Smooth muscle cell (in vitro differentiated cells): ENCODE measurements around the gene SDCCAG8. TPM values are rescaled to one million over a fixed set of nuclear protein-coding genes. Genes with fewer than 3 reads are reported as not detected.

ENCODE experiments used
- DNase-seq: peaks from one replicate; lab custom pipeline; 2025; ENCODE audit not compliant: unreplicated experiment; lab: John Stamatoyannopoulos, UW
- H2AFZ ChIP-seq: fragments of 200-600 bp; sonication (generic); 2 replicates; pipeline ENCODE4 v1.6.0; 2016; ENCODE audit warnings: antibody characterized with exemption, low read depth, mild to moderate bottlenecking
- H3F3A ChIP-seq: fragments of 200-600 bp; sonication (generic); 2 replicates; pipeline ENCODE4 v1.6.0; 2017; ENCODE audit warnings: antibody characterized with exemption, low read depth
- H3K27ac ChIP-seq: fragments of 200-600 bp; sonication (generic); 2 replicates; pipeline ENCODE4 v1.5.1; 2016; ENCODE audit warnings: low read depth, mild to moderate bottlenecking
- H3K27me3 ChIP-seq: fragments of 200-600 bp; sonication (generic); 2 replicates; pipeline ENCODE4 v1.6.1; 2016; ENCODE audit warnings: low read depth, mild to moderate bottlenecking
- H3K36me3 ChIP-seq: fragments of 200-600 bp; sonication (generic); 2 replicates; pipeline ENCODE4 v1.5.1; 2016; ENCODE audit warnings: low read depth
- H3K4me1 ChIP-seq: fragments of 200-600 bp; sonication (generic); 2 replicates; pipeline ENCODE4 v1.5.1; 2016; ENCODE audit warnings: low read depth
- H3K4me2 ChIP-seq: fragments of 200-600 bp; sonication (generic); 2 replicates; pipeline ENCODE4 v1.6.0; 2016; ENCODE audit warnings: mild to moderate bottlenecking
- H3K4me3 ChIP-seq: fragments of 200-600 bp; sonication (generic); 2 replicates; pipeline ENCODE4 v1.5.1; 2016; ENCODE audit warnings: mild to moderate bottlenecking
- H3K79me2 ChIP-seq: fragments of 200-600 bp; sonication (generic); 2 replicates; pipeline ENCODE4 v1.6.0; 2016; ENCODE audit warnings: low read depth, mild to moderate bottlenecking
- H3K9ac ChIP-seq: fragments of 200-600 bp; sonication (generic); 2 replicates; pipeline ENCODE4 v1.6.0; 2016; ENCODE audit warnings: low read depth
- H3K9me3 ChIP-seq: fragments of 200-600 bp; sonication (generic); replicated peaks from 2 replicates; pipeline ENCODE4 v1.5.1; 2016; ENCODE audit warnings: low read depth
- H4K20me1 ChIP-seq: fragments of 200-600 bp; sonication (generic); 2 replicates; pipeline ENCODE4 v1.6.0; 2016; ENCODE audit warnings: low read depth
- CTCF ChIP-seq: fragments of 200-600 bp; sonication (generic); IDR thresholded peaks from 2 replicates; pipeline ENCODE4 v1.5.1; 2017; ENCODE audit warnings: borderline replicate concordance, mild to moderate bottlenecking, antibody characterized with exemption; ENCODE audit not compliant: insufficient read depth, poor library complexity, severe bottlenecking
- WGBS: methylation state at CpG from one replicate; pipeline ENCODE4 v1.1.7; 2016; ENCODE audit warnings: low lambda C conversion rate; 5-methylcytosine and 5-hydroxymethylcytosine counted together
- polyA plus RNA-seq: library from polyadenylated mRNA; unstranded; fragments of >200 nt; fragmentation: Nextera tagmentation; extraction: Ambion mirVana; gene quantifications from 2 replicates; pipeline ENCODE4 v1.2.1, GENCODE V29; 2016
- total RNA-seq: library from RNA; depleted of rRNA; stranded (reverse); fragments of >200 nt; gene quantifications from 2 replicates; pipeline ENCODE4 v1.2.3, GENCODE V29; 2014

Gene SDCCAG8
- total and polyA plus RNA-seq, 2 experiments from 2014 or later: 30.9 to 33.4 TPM

- H3K9me3 ChIP-seq: no peaks in the 10 kb centered on the region
- no peak overlapping the region for H3K4me3 ChIP-seq
- H2AFZ ChIP-seq: no peak overlapping the region
- H3K4me1 ChIP-seq: peaks cover 15% of the 10 kb centered on the region
- H3K9ac ChIP-seq: no peak overlapping the region
- 95% methylated on average over 15 of the region's 15 CpGs for WGBS
- no peak overlapping the region for H3K4me2 ChIP-seq
- no peaks in the 10 kb centered on the region for H4K20me1 ChIP-seq
- no peak for TF ChIP-seq CTCF
- no peaks in the 10 kb centered on the region for H3F3A ChIP-seq
- no peaks in the 10 kb centered on the region for H3K79me2 ChIP-seq
- no peaks in the 10 kb centered on the region for H3K27me3 ChIP-seq
- no peak for DNase-seq
- H3K36me3 ChIP-seq: no peaks in the 10 kb centered on the region
- no peak overlapping the region for H3K27ac ChIP-seq
Observed at GRCh38 chr1:243487036-243487648, 231.3 kb downstream of the SDCCAG8 start.

- Histone ChIP-seq H3F3A (no peaks in the 10 kb centered on the region), H3K4me2 (no peak overlapping the region), H2AFZ (no peak overlapping the region), H3K79me2 (no peaks in the 10 kb centered on the region), H4K20me1 (no peaks in the 10 kb centered on the region), H3K27me3 (no peaks in the 10 kb centered on the region), H3K9me3 (no peaks in the 10 kb centered on the region), H3K36me3 (no peaks in the 10 kb centered on the region), H3K9ac (no peak overlapping the region), H3K4me1 (peaks cover 9% of the 10 kb centered on the region), H3K27ac (peak overlapping the region; percentile 60), H3K4me3 (no peak overlapping the region)
- TF ChIP-seq CTCF: no peak
- DNase-seq: no peak
- WGBS: 84% methylated on average over 32 of the region's 40 CpGs
Observed at GRCh38 chr1:243487649-243488227, 231.9 kb downstream of the SDCCAG8 start.

- H3K9ac ChIP-seq: no peak overlapping the region
- 69% methylated on average over 20 of the region's 20 CpGs for WGBS
Observed at GRCh38 chr1:243488459-243489157, 232.8 kb downstream of the SDCCAG8 start.

More at GRCh38 chr1:243488459-243489157, 232.8 kb downstream of the SDCCAG8 start:
- no peaks in the 10 kb centered on the region for H3K36me3 ChIP-seq
- no peak for TF ChIP-seq CTCF
- no peaks in the 10 kb centered on the region for H3K9me3 ChIP-seq
- no peaks in the 10 kb centered on the region for H4K20me1 ChIP-seq
- H3K27me3 ChIP-seq: no peaks in the 10 kb centered on the region
- peaks cover under 1% of the 10 kb centered on the region for H3F3A ChIP-seq
- H3K27ac ChIP-seq: peak overlapping the region; percentile 60
- H3K4me1 ChIP-seq: peaks cover 11% of the 10 kb centered on the region
- H3K4me2 ChIP-seq: no peak overlapping the region
- H3K79me2 ChIP-seq: no peaks in the 10 kb centered on the region
- no peak overlapping the region for H2AFZ ChIP-seq
- no peak overlapping the region for H3K4me3 ChIP-seq
- DNase-seq: no peak
